D721Med (cell line): ENCODE results near the gene CYTH2.

Source experiments
- DNase-seq: peaks from one replicate; pipeline ENCODE4 v3.0.0; 2011; ENCODE audit warnings: low spot score; ENCODE audit not compliant: insufficient read length
- FAIRE-seq: peaks from 2 replicates; lab custom pipeline; 2011; peaks lifted over from hg19 to GRCh38; lab: Jason Lieb, UNC
- TF ChIP-seq, protein P1 (sequence below): IDR thresholded peaks from 2 replicates; pipeline ENCODE4 v1.5.1; 2012; ENCODE audit warnings: mild to moderate bottlenecking, control low read depth; ENCODE audit not compliant: insufficient read depth; ENCODE audit errors: missing control alignments

The CYTH2 gene

DNA sequence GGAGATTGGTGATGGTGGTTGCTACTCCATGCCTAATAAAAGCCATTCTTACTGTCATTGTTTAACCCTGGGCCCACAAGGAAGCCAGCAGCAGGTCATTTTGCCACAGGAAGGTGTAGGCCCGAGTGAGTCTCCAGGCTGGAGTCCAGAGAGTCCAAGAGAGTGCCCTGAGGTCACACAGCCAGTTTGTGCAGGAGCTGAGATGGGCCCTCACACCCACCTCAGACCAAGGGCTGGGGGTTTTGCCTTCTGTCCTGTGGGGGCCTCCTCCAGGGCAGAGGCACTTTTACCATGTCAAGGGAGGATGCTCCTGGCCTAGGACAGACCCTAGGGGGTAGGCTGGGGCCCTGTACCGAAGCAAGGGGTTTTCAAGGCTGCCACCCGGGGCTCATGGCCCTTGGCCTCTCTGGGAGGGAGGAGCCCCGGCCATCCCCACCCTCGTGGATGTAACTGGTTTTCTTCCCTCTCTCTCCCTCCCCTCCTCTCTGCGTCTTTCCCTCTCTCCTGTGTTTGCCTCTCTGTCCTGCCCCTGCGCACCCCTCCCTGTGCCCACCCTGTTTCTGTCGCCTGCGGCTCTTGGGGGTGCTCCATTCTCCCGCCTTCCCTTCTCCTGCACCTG lies 8.0 kb downstream of the CYTH2 start:
- no peak for FAIRE-seq

DNA sequence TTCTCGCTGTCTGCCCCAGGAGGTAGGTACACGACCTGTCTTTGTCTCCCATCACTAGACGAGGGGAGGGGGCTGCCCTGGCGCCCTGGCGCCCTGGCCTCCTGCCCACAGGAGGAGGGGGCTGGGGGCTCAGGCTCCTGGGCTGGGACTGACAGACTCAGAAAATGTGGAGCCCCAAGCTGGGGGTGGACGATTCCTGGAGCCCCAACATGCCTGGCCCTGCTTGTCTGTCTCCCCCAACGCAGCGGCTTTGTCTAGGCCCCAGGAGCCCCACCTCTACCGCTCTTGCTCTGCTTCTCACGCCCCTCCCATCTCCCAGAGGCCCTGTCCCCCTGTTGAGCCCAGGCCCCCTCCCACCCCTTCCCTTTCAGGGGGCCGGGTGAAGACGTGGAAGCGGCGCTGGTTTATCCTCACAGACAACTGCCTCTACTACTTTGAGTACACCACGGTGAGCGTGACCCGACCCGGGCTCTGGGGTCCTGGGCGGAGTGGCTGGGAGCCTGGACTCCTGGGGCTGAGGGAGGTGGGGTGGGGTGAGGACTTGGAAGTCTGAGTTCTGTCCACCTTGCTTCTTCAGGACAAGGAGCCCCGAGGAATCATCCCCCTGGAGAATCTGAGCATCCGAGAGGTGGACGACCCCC lies 8.6 kb downstream of the CYTH2 start:
- DNase-seq (no peak), FAIRE-seq (no peak)
- TF ChIP-seq, protein P1, sequence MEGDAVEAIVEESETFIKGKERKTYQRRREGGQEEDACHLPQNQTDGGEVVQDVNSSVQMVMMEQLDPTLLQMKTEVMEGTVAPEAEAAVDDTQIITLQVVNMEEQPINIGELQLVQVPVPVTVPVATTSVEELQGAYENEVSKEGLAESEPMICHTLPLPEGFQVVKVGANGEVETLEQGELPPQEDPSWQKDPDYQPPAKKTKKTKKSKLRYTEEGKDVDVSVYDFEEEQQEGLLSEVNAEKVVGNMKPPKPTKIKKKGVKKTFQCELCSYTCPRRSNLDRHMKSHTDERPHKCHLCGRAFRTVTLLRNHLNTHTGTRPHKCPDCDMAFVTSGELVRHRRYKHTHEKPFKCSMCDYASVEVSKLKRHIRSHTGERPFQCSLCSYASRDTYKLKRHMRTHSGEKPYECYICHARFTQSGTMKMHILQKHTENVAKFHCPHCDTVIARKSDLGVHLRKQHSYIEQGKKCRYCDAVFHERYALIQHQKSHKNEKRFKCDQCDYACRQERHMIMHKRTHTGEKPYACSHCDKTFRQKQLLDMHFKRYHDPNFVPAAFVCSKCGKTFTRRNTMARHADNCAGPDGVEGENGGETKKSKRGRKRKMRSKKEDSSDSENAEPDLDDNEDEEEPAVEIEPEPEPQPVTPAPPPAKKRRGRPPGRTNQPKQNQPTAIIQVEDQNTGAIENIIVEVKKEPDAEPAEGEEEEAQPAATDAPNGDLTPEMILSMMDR: no peak

More for the DNA sequence above, 8.0 kb downstream of the CYTH2 start:
- no peak for DNase-seq
- TF ChIP-seq, protein P1: no peak

DNA sequence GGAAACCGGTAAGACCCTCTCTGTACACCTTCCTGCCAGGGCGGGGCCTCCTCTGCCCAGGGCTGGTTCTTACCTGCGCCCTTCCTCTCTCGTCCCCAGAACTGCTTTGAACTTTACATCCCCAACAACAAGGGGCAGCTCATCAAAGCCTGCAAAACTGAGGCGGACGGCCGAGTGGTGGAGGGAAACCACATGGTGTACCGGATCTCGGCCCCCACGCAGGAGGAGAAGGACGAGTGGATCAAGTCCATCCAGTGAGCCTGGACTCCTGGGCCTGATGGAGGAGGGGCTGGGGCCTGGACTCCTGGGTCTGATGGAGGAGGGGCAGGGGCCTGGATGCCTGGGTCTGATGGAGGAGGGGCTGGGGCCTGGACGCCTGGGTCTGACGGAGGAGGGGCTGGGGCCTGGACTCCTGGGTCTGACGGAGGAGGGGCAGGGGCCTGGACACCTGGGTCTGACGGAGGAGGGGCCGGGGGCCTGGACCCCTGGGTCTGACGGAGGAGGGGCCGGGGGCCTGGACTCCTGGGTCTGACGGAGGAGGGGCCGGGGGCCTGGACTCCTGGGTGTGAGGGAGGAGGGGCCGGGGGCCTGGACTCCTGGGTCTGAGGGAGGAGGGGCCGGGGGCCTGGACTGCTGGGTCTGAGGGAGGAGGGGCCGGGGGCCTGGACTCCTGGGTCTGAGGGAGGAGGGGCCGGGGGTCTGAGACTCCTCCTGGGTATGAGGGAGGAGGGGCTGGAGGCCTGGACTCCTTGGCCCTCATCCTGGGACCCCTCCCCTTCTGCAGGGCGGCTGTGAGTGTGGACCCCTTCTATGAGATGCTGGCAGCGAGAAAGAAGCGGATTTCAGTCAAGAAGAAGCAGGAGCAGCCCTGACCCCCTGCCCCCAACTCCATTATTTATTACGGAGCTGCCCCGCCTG lies 9.4 kb downstream of the CYTH2 start:
- DNase-seq: no peak
- TF ChIP-seq, protein P1: no peak
- FAIRE-seq: no peak

DNA sequence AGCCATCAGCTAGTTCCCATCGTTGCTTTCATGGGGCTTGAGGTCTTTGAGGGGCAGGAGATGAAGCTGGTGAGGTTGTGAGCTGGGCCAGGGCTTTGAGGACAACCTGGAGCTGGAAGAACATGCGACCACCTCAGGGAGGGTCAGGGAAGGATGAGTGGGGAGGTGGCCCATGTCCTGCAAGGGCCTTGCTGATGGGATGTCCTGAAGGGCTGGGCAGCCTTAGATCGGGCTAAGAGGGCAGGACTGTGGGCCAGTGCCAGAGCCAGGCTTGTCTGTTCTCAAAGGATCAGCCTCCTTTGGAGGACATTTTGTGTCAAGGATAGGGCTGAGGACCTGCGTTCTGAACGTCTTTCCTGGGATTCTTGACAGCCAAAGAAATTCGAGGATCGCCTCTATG lies 10.5 kb downstream of the CYTH2 start:
- TF ChIP-seq, protein P1: no peak
- FAIRE-seq: no peak
- DNase-seq: no peak

DNA sequence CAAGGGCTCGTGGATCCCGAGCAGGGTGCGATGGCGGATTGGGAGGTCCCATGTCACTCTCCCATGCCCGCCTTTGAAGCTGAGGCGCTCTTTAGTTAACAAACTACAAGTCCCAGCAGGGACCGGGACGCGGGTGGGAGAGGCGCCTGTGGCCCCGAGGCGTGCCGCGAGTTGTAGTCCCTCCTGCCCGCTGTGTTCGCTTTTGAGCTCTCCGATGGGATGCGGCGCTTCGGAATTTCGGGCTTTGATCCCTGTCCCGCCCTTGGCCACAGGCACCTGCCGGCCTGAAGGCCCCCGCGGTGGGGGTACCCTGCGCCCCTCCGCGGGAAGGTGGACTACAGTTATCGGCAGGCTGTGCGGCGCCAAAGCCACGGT lies 11.0 kb downstream of the CYTH2 start:
- TF ChIP-seq, protein P1: no peak
- DNase-seq (no peak), FAIRE-seq (no peak)

DNA sequence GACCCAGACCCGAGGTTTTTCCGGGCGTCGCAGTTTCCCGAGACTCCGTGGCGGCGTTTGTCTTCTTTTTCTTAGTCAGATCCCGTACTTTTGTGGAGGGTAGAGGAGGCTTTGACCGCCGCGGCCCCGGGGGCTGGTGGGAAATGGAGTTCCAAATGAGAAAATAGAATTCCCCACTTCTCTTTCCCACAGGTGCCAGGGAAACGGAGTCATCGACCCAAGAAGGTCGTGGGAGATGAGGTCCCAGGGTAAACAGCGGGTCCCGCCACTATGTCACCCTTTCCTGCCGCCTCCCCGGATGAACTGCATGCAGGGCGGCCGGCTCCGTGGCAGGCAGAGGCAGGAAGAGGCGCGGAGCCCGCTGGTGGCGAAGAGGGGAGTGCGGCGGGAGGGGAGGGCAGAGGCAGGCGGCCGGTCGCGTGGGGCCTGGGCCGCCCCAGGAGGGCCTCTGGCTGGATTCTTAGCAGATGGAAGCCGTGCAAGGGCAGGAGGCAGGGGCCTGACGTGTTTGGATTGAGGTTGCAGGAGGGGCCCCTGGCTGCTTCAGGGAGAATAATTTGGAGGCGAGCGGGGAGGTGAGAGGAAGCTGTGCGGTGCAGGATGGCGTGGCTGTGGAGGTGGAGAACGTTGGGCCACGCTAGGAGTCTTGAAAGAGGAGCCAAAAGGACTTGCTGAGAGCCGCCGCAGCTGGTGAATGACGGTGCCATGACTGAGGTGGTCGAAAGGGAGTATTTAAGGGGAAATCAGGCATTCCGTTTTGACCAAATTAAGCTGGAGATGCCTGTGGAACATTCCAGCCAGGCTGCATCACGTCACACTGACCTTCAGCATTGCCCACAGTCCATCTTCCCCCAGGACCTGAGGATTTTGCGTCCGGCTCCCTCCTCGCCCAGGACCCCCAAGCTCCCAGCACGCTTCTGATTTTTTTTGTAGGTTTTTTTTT lies 11.7 kb downstream of the CYTH2 start:
- TF ChIP-seq, protein P1: no peak
- DNase-seq (no peak), FAIRE-seq (no peak)
